HFFc6 (cell line): ENCODE results near the gene RGS7. TPM values are rescaled to one million over a fixed set of nuclear protein-coding genes. Genes with fewer than 3 reads are reported as not detected.

Experiments
- DNase-seq: peaks from one replicate; pipeline ENCODE4 v3.0.0-alpha.2; 2018
- H3K27ac Mint-ChIP-seq: 2 replicates; pipeline ENCODE4 v1.8.0; 2020; ENCODE audit warnings: mild to moderate bottlenecking, mixed read lengths
- H3K27me3 Mint-ChIP-seq: 2 replicates; pipeline ENCODE4 v1.8.0; 2021; ENCODE audit warnings: mild to moderate bottlenecking, moderate library complexity, mixed read lengths; ENCODE audit not compliant: insufficient read depth
- H3K36me3 Mint-ChIP-seq: 2 replicates; pipeline ENCODE4 v1.8.0; 2021; ENCODE audit warnings: low read depth, mixed read lengths
- H3K4me1 Mint-ChIP-seq: 2 replicates; pipeline ENCODE4 v1.8.0; 2020; ENCODE audit warnings: low read depth, mixed read lengths
- H3K4me3 Mint-ChIP-seq: 2 replicates; pipeline ENCODE4 v1.8.0; 2020; ENCODE audit warnings: mild to moderate bottlenecking, moderate library complexity, mixed read lengths
- H3K9me3 Mint-ChIP-seq: 2 replicates; pipeline ENCODE4 v1.8.0; 2020; ENCODE audit warnings: mild to moderate bottlenecking, mixed read lengths
- total RNA-seq, 6 experiments: library from RNA; stranded (reverse); fragmentation: NEBNext Ultra II Directional; extraction: Animal tissue kit (Norgen Biotek cat#: 25700); gene quantifications; 2 replicates in 1 of 6; 3 replicates in 5 of 6; pipeline ENCODE4 v1.2.3, GENCODE V29; 2021
- TF ChIP-seq, protein P1 (sequence below): fragments of 200-600 bp; sonication (generic); IDR thresholded peaks from 2 replicates; pipeline ENCODE4 v1.5.0; 2021; ENCODE audit warnings: antibody characterized with exemption, mild to moderate bottlenecking

RGS7 gene
- total RNA-seq, 6 experiments from 2014 or later, result 1.5 to 2.4 (median 2.1) TPM

DNA sequence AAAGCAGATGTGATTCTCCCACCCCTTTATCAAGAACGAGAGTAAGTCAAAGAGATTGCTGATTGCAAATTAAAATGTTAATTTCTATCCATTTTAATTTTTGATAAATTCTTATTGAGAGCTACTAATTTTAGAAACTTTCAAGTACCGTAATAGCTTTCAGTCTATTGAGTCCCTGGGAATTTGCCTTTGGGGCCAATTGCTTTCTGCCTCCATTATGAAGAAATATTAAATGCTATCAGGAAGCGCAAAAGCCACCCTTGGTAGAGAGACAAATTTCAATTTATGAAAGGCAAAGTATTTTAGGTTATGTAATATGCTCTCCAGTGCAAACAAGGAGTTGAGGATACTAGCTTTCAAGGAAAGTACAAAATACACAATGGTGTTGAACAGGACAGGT lies 332.2 kb downstream of the RGS7 start:
- Mint-ChIP-seq H3K4me1 (no peaks in the 10 kb centered on the region), H3K36me3 (no peaks in the 10 kb centered on the region), H3K27me3 (no peaks in the 10 kb centered on the region), H3K9me3 (no peaks in the 10 kb centered on the region), H3K27ac (no peak overlapping the region), H3K4me3 (no peak overlapping the region)
- TF ChIP-seq, protein P1, sequence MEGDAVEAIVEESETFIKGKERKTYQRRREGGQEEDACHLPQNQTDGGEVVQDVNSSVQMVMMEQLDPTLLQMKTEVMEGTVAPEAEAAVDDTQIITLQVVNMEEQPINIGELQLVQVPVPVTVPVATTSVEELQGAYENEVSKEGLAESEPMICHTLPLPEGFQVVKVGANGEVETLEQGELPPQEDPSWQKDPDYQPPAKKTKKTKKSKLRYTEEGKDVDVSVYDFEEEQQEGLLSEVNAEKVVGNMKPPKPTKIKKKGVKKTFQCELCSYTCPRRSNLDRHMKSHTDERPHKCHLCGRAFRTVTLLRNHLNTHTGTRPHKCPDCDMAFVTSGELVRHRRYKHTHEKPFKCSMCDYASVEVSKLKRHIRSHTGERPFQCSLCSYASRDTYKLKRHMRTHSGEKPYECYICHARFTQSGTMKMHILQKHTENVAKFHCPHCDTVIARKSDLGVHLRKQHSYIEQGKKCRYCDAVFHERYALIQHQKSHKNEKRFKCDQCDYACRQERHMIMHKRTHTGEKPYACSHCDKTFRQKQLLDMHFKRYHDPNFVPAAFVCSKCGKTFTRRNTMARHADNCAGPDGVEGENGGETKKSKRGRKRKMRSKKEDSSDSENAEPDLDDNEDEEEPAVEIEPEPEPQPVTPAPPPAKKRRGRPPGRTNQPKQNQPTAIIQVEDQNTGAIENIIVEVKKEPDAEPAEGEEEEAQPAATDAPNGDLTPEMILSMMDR, result no peak
- no peak for DNase-seq

GRCh38 chr1:241022366-241022765 lies 334.6 kb downstream of the RGS7 start:
- DNase-seq, result no peak
- Mint-ChIP-seq H3K4me3 (no peak overlapping the region), H3K4me1 (no peaks in the 10 kb centered on the region), H3K27ac (no peak overlapping the region), H3K36me3 (no peaks in the 10 kb centered on the region), H3K27me3 (no peaks in the 10 kb centered on the region), H3K9me3 (no peaks in the 10 kb centered on the region; the same call in 1 of the 2 replicates)
- TF ChIP-seq, protein P1, result no peak

GRCh38 chr1:241020851-241021697 lies 335.9 kb downstream of the RGS7 start:
- Mint-ChIP-seq H3K27me3 (no peaks in the 10 kb centered on the region; the same call in 1 of the 2 replicates), H3K4me3 (no peak overlapping the region), H3K4me1 (no peaks in the 10 kb centered on the region), H3K27ac (no peak overlapping the region), H3K36me3 (no peaks in the 10 kb centered on the region), H3K9me3 (no peaks in the 10 kb centered on the region; the same call in 1 of the 2 replicates)
- no peak for DNase-seq
- TF ChIP-seq, protein P1, result no peak

GRCh38 chr1:241012708-241013340 lies 344.2 kb downstream of the RGS7 start:
- Mint-ChIP-seq H3K4me3 (no peak overlapping the region), H3K9me3 (no peaks in the 10 kb centered on the region; the same call in 1 of the 2 replicates), H3K27me3 (peaks cover 4% of the 10 kb centered on the region), H3K4me1 (no peaks in the 10 kb centered on the region), H3K36me3 (no peaks in the 10 kb centered on the region), H3K27ac (no peak overlapping the region)
- DNase-seq, result no peak
- TF ChIP-seq, protein P1, result no peak

GRCh38 chr1:241007668-241008067 lies 349.3 kb downstream of the RGS7 start:
- no peaks in the 10 kb centered on the region for H3K4me1 Mint-ChIP-seq

More at GRCh38 chr1:241007668-241008067, 349.3 kb downstream of the RGS7 start:
- H3K4me3 Mint-ChIP-seq, result no peak overlapping the region
- TF ChIP-seq, protein P1, result no peak
- H3K36me3 Mint-ChIP-seq, result no peaks in the 10 kb centered on the region
- no peak for DNase-seq
- no peaks in the 10 kb centered on the region for H3K9me3 Mint-ChIP-seq
- peaks cover 12% of the 10 kb centered on the region for H3K27me3 Mint-ChIP-seq
- H3K27ac Mint-ChIP-seq, result no peak overlapping the region
